Large intestine (tissue), 3 donors: ENCODE measurements around the gene ASB9. TPM values are rescaled to one million over a fixed set of nuclear protein-coding genes. Genes with fewer than 3 reads are reported as not detected.
"Not testable (repeated sequence)": the region's sequence is repeated elsewhere in the genome, so short reads cannot be mapped to it uniquely, and the experiment has no call there.

Experiments
- DNase-seq, 2 donors: peaks; one replicate each; pipeline versions ENCODE4 v3.0.0 to v3.0.0-alpha.2; 2013
- H3K27ac ChIP-seq: one replicate; pipeline ENCODE4 v1.5.1; 2013; ENCODE audit warnings: low read length
- H3K27me3 ChIP-seq: 2 replicates; pipeline ENCODE4 v1.6.1; 2013; ENCODE audit warnings: low read length; ENCODE audit not compliant: control insufficient read depth, insufficient read depth
- H3K36me3 ChIP-seq: 2 replicates; pipeline ENCODE4 v1.6.1; 2013; ENCODE audit warnings: low read length; ENCODE audit not compliant: control insufficient read depth, insufficient read depth
- H3K4me1 ChIP-seq: one replicate; pipeline ENCODE4 v1.6.1; 2013; ENCODE audit warnings: low read length; ENCODE audit not compliant: control insufficient read depth, insufficient read depth
- H3K4me3 ChIP-seq: one replicate; pipeline ENCODE4 v1.5.1; 2013; ENCODE audit warnings: low read length
- H3K9me3 ChIP-seq: one replicate; pipeline ENCODE4 v1.6.1; 2013; ENCODE audit warnings: mild to moderate bottlenecking, low read depth, low read length, moderate library complexity; ENCODE audit not compliant: control insufficient read depth
- WGBS: methylation state at CpG from one replicate; pipeline ENCODE4 v1.1.5; 2013; ENCODE audit warnings: low lambda C conversion rate; ENCODE audit not compliant: insufficient coverage; 5-methylcytosine and 5-hydroxymethylcytosine counted together
- polyA plus RNA-seq: library from polyadenylated mRNA; unstranded; fragments of 120-200 nt; gene quantifications from one replicate; pipeline ENCODE4 v1.2.1, GENCODE V29; 2013

ASB9 gene
- polyA plus RNA-seq, 1 donor = 3.8 TPM

GRCh38 chrX:15298780-15299179, 28.9 kb upstream of the ASB9 start:
- WGBS = no CpG with 5 or more reads among the region's 3 CpGs
- no peak for DNase-seq
- H3K27me3 ChIP-seq = no peaks in the 10 kb centered on the region
- no peaks in the 10 kb centered on the region for H3K36me3 ChIP-seq
- H3K27ac ChIP-seq = no peak overlapping the region
- peaks cover 2% of the 10 kb centered on the region for H3K4me1 ChIP-seq
- H3K4me3 ChIP-seq = no peak overlapping the region
- no peaks in the 10 kb centered on the region for H3K9me3 ChIP-seq

GRCh38 chrX:15298201-15298600, 28.3 kb upstream of the ASB9 start:
- Histone ChIP-seq H3K4me3 (no peak overlapping the region), H3K36me3 (no peaks in the 10 kb centered on the region), H3K27me3 (no peaks in the 10 kb centered on the region), H3K9me3 (no peaks in the 10 kb centered on the region), H3K27ac (no peak overlapping the region), H3K4me1 (peaks cover 2% of the 10 kb centered on the region)
- WGBS = no CpG with 5 or more reads among the region's 2 CpGs
- DNase-seq = no peak

GRCh38 chrX:15293451-15293850, 23.6 kb upstream of the ASB9 start:
- Histone ChIP-seq H3K9me3 (no peaks in the 10 kb centered on the region), H3K27ac (no peak overlapping the region), H3K4me3 (no peak overlapping the region), H3K4me1 (no peaks in the 10 kb centered on the region), H3K27me3 (no peaks in the 10 kb centered on the region), H3K36me3 (no peaks in the 10 kb centered on the region)
- no peak for DNase-seq
- WGBS = no CpG with 5 or more reads among the region's 2 CpGs

- Histone ChIP-seq H3K9me3 (no peaks in the 10 kb centered on the region), H3K27me3 (no peaks in the 10 kb centered on the region), H3K4me3 (no peak overlapping the region), H3K4me1 (no peaks in the 10 kb centered on the region), H3K27ac (no peak overlapping the region), H3K36me3 (no peaks in the 10 kb centered on the region)
- no CpG with 5 or more reads among the region's 3 CpGs for WGBS
- no peak for DNase-seq
These were observed 23.0 kb upstream of the ASB9 start for GRCh38 chrX:15292861-15293260.

- Histone ChIP-seq H3K9me3 (no peaks in the 10 kb centered on the region), H3K27ac (no peak overlapping the region), H3K4me3 (no peak overlapping the region), H3K36me3 (no peaks in the 10 kb centered on the region), H3K27me3 (no peaks in the 10 kb centered on the region), H3K4me1 (no peaks in the 10 kb centered on the region)
- WGBS = no CpG with 5 or more reads among the region's 1 CpG
- no peak for DNase-seq
These were observed 7.7 kb upstream of the ASB9 start for GRCh38 chrX:15277604-15278003.

GRCh38 chrX:15274946-15275345, 5.1 kb upstream of the ASB9 start:
- WGBS = no CpG with 5 or more reads among the region's 2 CpGs
- DNase-seq = no peak

GRCh38 chrX:15273275-15273674, 3.4 kb upstream of the ASB9 start:
- H3K27ac ChIP-seq, H3K9me3 ChIP-seq, DNase-seq, H3K4me1 ChIP-seq, H3K4me3 ChIP-seq, H3K27me3 ChIP-seq, H3K36me3 ChIP-seq: not testable (repeated sequence)
- no CpG with 5 or more reads among the region's 10 CpGs for WGBS

More at GRCh38 chrX:15274946-15275345, 5.1 kb upstream of the ASB9 start:
- no peak overlapping the region for H3K27ac ChIP-seq
- H3K27me3 ChIP-seq = no peaks in the 10 kb centered on the region
- no peaks in the 10 kb centered on the region for H3K4me1 ChIP-seq
- H3K4me3 ChIP-seq = no peak overlapping the region
- no peaks in the 10 kb centered on the region for H3K36me3 ChIP-seq
- no peaks in the 10 kb centered on the region for H3K9me3 ChIP-seq

- no CpG with 5 or more reads among the region's 1 CpG for WGBS
- Histone ChIP-seq H3K4me1 (no peaks in the 10 kb centered on the region), H3K27ac (no peak overlapping the region), H3K36me3 (no peaks in the 10 kb centered on the region), H3K27me3 (no peaks in the 10 kb centered on the region), H3K4me3 (no peak overlapping the region), H3K9me3 (no peaks in the 10 kb centered on the region)
- DNase-seq = no peak
These were observed 1.9 kb upstream of the ASB9 start for GRCh38 chrX:15271757-15272156.

GRCh38 chrX:15269120-15269519, 763 bp downstream of the ASB9 start:
- H3K27ac ChIP-seq = peak overlapping the region; percentile 51
- WGBS = no CpG with 5 or more reads among the region's 1 CpG
- no peaks in the 10 kb centered on the region for H3K36me3 ChIP-seq
- no peaks in the 10 kb centered on the region for H3K27me3 ChIP-seq
- no peaks in the 10 kb centered on the region for H3K9me3 ChIP-seq
- H3K4me3 ChIP-seq = no peak overlapping the region
- no peak for DNase-seq
- no peaks in the 10 kb centered on the region for H3K4me1 ChIP-seq

- Histone ChIP-seq H3K9me3 (no peaks in the 10 kb centered on the region), H3K36me3 (no peaks in the 10 kb centered on the region), H3K27ac (no peak overlapping the region), H3K27me3 (no peaks in the 10 kb centered on the region), H3K4me1 (no peaks in the 10 kb centered on the region), H3K4me3 (no peak overlapping the region)
- DNase-seq = no peak
These were observed 15.0 kb downstream of the ASB9 start for GRCh38 chrX:15254852-15255251.

- no peaks in the 10 kb centered on the region for H3K36me3 ChIP-seq
- no peak overlapping the region for H3K4me3 ChIP-seq
- WGBS = no CpG with 5 or more reads among the region's 4 CpGs
- no peaks in the 10 kb centered on the region for H3K27me3 ChIP-seq
- no peaks in the 10 kb centered on the region for H3K4me1 ChIP-seq
- H3K27ac ChIP-seq = no peak overlapping the region
- H3K9me3 ChIP-seq = no peaks in the 10 kb centered on the region
- DNase-seq = no peak
These were observed 24.0 kb downstream of the ASB9 start for GRCh38 chrX:15245896-15246295.
